RPMI7951 (cell line): ENCODE results near the gene CD36. TPM values are rescaled to one million over a fixed set of nuclear protein-coding genes. Genes with fewer than 3 reads are reported as not detected.
A peak's percentile ranks its signal among the peaks of the same experiment; 100 is the strongest.

Experiments used
- DNase-seq: peaks from one replicate; pipeline ENCODE4 v3.0.0-alpha.2; 2012; ENCODE audit warnings: low read depth
- total RNA-seq: library from RNA; depleted of rRNA; stranded (reverse); fragments of >200 nt; shearing (Covaris generic); gene quantifications from 2 replicates; pipeline ENCODE4 v1.2.3, GENCODE V29; 2014

The CD36 gene
- total RNA-seq, 1 experiment from 2014 or later: 11.4 TPM

DNA sequence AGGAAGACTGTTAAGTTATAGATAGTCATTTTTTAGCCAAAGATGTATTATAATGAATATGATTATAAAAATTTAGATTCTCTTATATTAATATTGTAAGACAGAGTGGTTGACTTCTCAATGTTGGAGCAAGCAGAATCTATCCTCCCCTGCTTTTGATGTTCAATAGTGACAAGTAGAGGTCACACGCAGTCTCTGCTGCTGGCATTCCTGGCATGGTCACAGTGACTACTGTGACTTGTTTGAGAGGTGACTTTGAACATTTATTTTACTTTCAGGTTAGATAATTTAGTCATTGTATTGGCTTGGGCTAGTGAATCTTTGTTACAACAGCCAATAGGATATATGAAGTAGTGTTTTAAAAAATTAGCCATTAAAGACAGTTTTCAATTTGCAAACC, 13.7 kb upstream of the CD36 start:
- no peak for DNase-seq

DNA sequence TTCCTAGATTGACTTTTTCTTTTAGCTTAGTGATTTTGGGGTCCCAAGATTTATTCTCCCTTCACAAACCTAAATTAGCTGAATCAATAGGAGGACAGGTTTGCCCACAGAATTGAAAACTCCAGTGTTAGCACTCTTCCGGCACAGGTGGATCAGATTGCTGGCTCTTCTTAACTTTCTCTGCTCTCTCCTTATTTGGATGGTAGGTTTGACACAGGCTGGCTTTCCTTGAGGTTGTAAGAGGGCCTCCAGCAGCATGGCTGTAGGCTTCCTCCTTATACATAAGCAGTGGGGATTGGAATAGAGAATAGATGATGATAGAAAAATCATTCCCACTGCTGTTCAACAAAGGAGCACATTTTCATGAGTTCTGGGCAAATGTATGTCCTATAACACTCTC, 9.4 kb upstream of the CD36 start:
- no peak for DNase-seq

DNA sequence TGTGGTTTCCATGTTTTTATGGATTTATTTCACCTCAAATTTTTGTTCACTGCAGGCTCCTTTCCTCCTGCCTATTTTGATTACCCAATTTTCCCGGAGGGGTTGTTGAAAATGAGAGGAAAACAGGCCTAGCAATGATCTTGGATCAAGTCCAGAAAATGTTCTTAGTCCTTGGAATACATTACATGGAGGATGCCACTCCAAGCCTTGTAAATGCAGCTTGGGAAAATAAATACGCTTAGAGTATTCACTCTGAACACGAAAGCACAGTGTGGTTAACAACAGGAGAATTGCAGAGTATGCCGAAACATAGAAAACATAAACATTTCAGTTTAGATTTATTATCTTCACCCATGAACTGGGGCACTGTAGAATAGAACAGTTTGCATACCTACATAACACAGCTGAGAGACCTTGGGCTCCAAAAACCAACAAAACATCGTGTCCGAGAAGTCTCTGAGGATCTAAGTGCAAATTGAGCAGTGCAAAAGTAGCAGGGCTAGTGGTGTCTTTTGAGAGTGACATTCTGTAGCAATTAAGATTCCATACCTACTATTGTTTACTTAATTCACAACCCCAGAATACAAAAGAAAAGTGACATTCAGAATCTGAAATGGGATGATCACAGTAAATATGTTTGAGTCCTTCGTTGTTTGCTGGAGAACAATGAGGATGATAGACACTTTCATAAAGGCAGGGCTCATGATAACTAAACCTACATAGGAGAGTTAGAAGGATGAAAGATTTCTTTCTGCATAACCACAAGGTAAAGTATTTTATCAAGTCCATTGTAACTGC, 7.6 kb upstream of the CD36 start:
- DNase-seq: peak; percentile 65

DNA sequence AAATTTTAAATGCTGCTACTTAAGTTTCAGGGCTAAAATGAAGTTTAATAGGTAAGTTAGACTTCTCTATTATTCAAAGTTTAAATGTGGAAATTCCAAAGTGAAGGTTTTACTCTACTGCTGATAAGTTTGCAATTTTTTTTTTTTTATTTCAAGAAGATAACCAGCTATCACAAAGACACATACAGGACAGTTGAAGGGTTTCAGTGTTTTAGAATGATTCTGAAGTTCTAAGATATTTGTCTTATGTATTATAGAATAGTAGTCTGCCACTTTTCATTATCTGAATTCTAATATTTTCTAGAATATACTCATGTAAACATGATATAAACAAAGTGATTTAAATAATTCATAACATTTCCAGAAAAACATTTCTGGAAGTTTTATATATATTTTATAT, 7.0 kb upstream of the CD36 start:
- DNase-seq: no peak

DNA sequence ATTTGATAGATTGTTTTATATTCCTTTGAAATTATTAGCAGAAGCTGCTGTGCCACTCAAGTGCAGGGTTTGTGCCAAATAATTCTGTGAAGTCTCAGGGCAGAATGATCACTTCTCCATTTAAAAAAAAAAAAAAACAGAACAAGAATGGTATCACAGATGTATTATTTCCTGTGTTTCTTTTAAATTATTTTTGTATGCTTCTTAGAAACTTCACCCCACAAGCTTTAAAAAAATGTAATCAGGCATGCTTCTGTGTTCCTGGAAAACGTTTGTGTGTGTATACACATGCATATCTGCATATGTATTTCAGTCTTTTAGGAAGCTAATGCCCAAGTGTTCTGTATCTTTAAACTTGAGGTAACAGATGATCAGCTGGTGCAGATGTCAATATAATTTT, 6.3 kb upstream of the CD36 start:
- DNase-seq: no peak

DNA sequence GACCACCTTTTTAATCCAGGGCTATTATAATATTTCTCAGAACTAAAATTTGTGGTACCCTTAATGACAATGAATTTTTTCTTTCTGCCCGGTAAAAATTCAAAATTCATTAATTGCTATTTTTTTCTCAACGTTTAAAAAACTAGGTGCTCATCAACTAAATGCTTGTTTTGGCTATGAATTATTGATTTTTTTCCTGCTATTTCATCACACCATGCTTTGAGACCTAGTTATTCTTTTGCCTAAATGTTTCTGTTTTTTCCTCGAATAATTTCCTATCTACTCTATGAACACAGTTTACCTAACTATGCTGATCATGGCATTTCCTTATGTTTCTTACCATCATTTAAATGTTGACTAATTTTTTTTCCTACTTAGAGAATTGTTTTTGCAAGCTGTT, 5.6 kb upstream of the CD36 start:
- no peak for DNase-seq

DNA sequence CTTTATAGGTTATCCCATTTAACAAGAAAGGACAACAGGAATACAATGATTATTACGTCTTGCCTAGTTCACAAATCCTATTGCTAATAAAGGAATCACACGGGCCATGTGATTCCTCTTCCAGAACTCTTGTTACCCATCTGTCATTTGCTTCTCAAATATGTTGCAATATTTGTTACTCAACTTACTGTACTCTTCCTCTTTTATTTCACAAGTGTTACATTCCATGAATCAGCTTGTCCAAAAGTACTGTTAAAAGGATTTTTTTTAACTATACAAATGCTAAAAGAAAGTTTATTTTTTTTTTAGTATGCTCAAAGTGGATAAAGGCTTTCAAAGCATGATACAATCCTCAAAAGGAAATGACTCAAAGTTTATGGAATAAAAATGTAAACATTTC, 3.9 kb upstream of the CD36 start:
- peak; percentile 55 for DNase-seq

DNA sequence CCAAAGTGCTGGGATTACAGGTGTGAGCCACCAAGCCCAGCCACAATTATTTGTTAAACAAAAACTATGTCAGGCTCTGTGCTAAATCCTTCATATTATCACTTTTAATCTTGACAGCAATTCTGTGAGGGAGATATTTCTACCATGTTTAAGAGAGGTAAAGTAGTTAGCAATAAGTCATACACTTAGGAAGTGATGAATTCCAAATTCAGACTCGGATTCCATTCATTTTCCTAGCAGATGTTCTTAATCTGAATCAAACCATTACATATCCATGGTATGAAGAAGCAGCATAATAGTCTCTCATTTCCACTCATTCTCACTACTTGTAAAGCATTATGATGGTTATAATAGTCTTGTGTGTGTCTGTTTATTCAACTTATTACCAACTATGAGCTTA, 2.9 kb upstream of the CD36 start:
- no peak for DNase-seq

DNA sequence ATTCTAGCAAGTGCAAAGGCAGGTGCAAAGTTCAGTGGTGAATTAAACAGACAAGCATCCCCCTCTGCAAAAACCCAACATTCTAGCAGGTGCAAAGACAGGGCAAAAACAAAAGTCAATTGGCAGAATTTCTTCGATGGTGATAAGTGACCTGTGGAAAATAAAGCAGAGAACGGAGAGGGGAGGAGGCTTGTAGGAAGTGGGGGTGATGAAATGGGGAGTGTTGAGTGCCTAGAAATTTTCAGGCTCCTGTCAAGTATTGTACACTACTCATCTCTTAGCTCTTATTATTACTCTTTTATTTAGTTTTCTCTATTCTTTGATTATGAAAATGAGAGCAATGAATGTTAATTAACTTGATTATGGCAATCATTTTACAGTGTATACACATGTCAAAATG, 2.4 kb upstream of the CD36 start:
- no peak for DNase-seq

DNA sequence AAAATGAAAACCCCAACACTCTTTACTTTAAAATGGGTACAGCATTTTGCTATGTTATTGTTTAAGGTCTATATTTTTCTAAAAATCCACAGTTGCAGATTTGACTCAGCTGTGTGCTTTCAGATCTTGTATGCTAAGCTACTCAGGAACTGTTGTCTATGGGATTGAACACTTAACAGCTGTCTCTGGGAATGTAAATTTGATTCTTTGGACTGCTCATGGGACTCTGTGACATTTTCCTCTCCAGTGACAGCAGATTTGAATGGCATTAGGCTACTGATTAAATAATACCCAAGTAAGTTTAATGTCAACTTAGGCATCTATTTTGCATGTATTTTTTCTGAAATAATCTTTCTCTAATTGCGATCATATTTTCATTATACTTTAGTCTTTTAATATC, 1.7 kb upstream of the CD36 start:
- DNase-seq: no peak

DNA sequence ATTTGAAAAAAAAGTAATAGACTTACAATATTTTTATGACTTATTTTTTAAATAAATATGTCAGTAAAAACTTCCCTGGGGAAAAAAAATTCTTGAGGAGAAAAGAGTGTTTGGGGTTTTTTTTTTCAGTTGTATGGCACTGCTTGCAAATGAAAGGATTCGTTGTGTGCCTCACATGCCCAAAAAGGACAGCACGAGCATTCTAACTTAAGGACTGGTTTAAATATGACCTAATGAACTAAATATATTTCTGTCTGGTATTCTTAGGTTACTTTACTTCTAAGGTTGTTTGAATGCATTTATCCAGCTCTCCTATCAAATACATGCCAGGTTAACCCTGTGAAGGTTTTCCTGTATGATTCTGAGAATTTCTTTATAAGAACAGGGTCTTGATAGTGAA, 988 bp upstream of the CD36 start:
- no peak for DNase-seq

DNA sequence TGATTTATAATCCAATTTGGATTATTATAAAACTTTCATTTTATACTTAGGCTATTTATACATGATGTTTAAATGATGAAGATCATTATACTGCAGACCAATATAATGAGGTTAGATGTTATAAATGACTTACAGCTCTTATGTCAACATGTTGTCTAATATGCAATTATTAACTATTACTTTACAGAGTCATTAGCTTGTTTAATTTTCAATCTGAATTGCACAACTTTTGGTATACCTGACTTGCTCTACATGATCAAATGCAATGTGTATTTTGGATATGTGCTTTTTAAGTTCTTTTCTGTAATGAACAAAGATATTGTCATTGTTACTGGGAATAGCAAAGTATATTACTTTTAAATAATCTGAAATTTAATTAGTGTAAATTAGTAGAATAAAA, 569 bp downstream of the CD36 start:
- DNase-seq: no peak

DNA sequence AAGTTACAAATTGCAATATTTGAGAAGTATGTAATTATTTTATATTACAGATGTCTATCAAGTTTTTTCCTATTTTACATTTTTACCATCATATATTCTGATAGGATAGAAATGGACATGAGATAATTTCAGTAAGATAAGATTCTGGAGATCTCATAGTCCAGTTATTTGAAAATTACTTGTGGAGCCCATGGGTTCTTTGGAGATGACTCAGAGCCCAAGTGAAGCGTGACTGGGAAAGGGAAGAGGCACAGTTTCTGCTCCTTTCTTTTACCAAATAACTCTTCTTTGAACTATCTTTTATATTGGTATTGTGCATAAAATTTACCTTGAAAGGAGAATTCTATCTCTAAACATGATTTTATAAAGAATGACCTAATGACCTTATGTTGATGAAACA, 2.4 kb downstream of the CD36 start:
- peak; percentile 67 for DNase-seq

DNA sequence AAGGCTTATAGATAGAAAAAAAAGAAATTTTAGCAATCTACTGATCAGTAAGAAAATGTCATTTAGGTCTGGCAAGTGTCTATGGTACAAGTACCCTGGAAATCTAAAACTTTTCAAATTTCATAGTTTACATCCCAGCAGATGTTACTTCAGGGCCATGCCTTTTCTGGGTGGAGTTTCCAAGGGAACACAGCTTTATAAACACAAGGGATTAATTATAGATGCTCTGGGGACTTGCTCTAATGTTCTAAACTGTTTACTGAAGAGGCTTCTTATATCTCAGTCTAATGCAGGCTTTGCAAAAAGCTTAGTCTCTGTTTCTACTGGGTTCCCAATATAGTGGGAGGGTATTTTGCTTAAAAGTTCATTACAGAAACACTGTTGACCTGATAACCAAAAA, 3.1 kb downstream of the CD36 start:
- peak; percentile 32 for DNase-seq

DNA sequence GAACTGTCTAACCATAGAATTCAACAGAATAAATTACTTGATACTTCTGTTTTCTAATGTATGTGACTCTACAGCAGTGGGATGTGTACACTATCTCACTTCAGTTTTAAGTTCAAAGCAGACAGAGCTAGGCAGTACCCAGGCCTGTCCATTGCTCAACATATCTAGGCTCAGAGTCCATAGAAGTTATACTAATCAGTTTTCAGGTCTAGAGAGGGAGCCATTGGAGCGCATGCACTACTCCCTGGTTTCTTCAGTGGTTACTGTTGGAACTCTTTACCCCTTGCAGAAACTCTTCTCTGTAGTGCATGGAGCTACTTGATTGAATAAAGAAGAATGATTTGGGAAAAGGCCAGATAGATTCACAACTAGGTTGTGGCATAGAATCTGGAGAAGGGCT, 4.4 kb downstream of the CD36 start:
- DNase-seq: no peak

DNA sequence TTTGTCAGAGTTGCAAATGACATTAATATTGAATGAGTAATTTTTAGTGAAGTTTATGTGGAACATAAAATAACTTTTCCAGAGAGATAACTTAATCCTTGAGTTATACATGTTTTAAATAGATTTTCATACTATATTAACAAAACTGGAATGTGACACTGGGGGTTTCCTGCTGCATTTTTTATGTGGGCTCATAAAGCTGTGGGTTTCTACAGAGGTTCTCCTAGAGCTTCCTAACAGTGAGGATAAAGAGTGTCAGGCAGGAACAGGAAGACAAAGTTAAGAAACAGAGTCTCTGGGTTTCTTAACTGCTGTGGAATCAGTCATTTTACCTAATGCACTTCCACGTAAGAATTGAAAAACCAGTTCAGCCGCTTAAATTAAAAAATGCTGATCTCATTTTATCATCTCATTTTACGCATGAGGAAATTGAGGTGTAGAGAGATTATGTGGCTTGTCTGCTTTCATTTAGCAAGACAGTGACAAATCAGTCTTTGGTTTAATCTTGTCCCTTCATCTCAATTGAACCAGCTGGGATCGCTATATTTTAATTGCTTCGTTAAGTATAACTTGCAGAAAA, 5.0 kb downstream of the CD36 start:
- no peak for DNase-seq

DNA sequence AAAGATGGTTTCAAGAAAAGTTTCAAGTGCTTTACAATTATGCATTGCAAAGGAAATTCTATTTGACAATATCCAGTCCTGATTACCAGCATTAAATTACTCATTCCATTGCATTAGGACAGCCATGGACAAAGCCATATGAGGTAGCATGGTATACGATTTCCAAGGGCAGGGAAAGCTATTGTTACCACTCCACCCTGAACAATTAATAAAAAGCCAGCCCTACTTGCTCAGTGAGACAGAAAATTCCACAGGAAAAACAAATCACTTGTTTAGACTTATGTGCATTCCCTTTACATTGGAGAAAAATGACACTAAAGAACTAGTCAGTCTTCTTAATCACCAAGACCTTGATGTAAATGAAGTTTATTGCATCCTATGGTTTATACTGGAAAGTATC, 5.6 kb downstream of the CD36 start:
- DNase-seq: no peak

DNA sequence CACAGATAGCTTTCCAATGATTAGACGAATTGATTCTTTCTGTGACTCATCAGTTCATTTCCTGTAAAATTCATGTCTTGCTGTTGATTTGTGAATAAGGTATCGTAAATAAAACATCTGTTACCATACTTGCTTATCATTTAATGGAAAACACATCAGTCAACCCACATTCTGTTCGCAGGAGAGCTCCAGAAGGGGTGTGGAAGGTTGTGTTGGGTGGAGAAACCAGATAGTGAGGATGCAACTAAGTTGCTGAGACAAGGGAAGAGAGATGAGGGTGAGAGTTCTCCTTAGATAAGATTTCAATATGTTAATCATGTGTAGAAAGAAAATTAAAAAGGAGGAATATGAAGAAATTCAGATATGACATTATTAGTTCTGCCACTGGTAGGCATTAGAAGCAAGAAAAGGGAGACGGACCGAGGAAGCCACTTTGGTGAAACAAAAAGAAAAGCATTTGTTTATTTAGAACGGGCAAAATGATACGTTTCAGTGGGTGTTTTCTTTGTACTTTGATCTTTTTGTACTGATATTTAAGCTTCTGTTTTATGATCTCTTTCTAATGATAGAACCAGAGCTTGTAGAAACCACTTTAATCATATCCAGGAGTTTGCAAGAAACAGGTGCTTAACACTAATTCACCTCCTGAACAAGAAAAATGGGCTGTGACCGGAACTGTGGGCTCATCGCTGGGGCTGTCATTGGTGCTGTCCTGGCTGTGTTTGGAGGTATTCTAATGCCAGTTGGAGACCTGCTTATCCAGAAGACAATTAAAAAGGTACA, 7.8 kb downstream of the CD36 start:
- no peak for DNase-seq

DNA sequence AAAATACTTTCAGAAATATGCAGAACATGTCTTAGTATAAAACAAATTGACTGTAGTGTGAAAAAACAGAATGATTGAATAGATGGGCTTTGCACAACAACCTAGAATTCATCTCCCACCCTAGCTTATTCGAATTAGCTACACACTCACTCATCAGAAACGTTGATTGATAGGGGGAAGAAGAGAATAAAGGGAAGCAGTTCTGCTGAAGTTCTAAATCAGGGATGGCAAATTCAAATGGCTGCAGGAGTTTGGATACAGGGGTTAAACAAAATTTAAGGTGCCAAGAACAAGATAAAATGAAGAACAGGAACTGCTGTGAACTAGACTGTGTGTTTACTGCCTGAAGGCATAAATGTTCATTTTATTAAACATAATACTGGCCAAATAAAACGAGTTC, 9.0 kb downstream of the CD36 start:
- no peak for DNase-seq

DNA sequence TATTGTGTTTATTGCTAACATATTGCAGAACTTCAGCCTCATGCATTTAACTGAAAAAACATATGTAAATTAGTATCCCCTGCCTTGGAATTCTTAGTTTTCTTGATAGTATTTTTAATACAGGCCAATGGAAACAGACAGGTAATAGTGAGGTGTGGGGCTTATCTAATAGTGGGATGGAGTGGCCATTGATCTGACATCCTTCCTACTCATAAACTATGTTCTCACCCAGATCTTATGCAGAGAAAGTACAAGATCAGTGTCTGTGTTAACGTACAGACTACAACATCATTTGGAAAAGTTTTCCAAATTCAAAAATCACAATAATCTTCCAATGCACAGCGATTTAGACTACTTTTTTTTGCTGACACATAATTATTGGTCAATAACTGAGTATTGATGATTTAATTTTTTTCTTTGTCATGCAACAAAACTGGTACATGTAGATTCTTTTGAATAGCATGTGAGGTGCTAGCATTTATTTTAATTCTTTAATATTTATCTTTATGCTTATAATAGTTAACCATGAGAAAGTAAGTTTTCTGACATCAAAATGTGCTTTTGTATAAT, 9.7 kb downstream of the CD36 start:
- DNase-seq: no peak

DNA sequence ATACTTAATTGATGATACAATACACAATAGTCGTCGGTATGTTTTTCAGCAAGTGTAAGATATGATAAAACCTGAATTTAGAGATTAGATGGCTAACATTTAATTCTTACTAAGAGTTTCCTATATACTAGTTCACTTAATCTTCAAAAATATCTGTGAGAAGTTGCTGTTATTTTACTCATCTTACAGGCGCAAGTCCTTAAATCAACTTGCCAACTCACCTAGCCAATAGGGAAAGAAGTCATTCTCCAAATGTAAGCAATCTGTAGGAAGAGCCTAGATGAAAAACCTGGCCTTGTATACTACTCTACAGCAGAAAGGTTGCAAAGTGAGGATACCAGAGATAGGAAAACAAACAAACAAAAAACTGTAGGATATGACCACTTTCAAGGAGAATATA, 10.6 kb downstream of the CD36 start:
- DNase-seq: no peak

DNA sequence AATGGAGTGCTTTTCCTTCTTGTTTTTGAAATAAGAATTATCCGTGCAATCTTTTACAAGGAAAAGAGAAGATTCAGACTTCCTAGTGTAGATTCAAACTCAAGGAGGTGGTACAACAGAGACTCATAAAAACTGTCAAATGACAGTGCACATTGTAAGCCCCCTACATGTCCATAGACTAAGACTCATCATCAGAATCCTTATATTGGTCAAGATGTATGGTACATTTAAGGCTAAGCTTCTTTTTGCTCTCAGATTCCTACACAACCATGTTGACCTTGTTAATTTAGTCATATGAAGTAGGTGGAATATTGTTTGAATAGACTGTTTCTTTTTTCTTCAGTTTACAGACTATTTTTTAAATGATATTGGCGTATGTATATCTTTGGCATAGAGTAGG, 11.6 kb downstream of the CD36 start:
- no peak for DNase-seq

DNA sequence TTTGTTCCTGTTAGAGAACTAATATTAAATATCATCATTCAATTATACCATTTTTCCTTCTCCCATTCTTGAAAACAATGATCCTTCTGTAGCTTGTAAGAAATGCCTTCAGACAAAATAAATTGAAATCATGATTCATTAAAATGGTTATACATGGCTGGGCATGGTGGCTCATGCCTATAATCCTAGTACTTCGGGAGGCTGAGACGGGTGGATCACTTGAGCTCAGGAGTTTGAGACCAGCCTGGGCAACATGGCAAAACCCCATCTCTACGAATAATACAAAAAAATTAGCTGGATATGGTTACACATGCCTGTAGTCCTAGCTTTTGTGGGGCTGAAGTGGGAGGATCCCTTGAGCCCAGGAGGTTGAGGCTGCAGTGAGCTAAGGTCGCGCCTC, 13.0 kb downstream of the CD36 start:
- no peak for DNase-seq
